Fibroblast of skin of abdomen (primary cell): ENCODE measurements around the gene WDR27.
"Not testable (repeated sequence)": the region's sequence is repeated elsewhere in the genome, so short reads cannot be mapped to it uniquely, and the experiment has no call there.

Experiments used
- DNase-seq: peaks from one replicate; pipeline ENCODE4 v3.0.0-alpha.2; 2013

Gene WDR27

DNA sequence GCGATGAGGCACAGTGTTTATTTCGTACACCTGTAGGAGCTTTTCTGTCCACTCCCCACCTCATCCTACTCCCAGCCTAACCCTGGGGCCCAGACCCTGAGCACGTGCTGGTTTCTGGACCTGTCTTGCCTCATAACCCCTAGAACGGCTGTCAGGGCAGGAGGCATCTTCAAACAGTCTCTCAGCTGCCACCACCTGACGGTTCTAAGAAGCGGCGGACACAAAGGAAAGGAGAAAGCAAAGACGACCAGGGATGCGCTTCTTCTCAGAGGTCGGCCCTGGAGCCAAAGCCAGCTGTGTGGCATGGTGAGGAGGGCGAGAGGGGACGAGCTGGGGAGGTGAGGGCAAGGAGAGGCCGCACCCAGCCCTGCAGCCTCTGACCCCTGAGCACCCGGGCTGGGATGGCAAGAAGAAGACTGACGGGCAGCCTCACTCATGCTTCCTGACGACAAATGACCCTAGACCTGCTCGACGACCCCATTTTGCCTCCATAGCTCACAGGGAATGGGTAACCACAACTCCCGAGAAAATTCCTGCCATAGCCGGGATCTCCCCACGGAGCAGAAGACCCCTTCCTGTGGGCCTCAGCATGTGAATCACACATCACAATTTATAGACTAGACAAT, 62.1 kb downstream of the WDR27 start:
- peak; percentile 41 for DNase-seq

DNA sequence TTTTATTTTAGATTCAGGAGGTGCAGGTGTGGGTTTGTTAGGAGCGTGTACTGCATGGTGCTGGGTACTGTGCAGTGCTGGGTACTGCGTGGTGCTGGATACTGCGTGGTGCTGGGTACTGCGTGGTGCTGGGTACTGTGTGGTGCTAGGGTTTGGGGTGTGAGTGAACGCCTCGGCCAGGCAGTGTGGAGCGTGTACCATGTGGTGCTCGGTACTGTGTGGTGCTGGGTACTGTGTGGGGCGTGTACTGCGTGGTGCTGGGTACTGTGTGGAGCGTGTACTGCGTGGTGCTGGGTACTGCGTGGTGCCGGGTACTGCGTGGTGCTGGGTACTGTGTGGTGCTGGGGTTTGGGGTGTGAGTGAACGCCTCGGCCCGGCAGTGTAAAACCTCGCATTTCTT, 62.9 kb downstream of the WDR27 start:
- DNase-seq: no peak

DNA sequence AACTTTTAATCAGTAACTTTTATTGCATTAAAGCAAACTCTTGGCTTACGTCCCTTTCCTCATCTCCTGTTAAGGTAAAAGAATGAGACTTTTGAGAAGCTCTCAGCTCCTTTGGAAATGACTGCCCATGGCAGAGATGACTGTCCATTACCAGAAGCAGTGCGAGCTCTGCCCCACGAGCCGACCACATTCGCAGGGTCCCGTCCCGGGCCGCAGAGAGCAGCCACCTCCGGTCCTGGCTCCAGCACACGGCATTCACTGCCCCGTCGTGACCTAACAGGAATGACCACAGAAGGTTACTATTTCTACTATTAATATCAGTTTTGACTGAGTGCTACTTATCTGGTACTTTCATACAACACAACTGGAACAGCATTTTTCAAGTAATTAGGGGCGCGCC, 63.4 kb downstream of the WDR27 start:
- no peak for DNase-seq

DNA sequence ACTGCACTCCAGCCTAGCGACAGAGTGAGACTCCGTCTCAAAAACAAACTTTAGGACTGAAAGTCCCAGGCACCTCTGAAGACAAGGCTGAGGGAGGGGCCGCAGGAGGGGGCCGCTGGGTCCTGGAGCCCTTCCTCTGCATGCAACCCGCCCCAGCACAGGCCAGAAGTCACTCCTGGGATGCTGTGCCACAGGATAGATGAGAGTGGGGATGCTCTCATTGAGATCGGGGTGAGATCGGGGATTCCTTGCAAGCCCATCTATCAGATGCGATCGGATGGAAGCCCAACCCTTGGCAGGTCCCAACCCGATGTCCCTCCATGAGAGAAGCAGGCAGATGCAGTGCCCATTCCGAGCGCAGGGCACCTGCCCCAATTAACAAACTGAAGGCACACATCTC, 66.5 kb downstream of the WDR27 start:
- DNase-seq: no peak

GRCh38 chr6:169632841-169633240, 69.0 kb downstream of the WDR27 start:
- no peak for DNase-seq

DNA sequence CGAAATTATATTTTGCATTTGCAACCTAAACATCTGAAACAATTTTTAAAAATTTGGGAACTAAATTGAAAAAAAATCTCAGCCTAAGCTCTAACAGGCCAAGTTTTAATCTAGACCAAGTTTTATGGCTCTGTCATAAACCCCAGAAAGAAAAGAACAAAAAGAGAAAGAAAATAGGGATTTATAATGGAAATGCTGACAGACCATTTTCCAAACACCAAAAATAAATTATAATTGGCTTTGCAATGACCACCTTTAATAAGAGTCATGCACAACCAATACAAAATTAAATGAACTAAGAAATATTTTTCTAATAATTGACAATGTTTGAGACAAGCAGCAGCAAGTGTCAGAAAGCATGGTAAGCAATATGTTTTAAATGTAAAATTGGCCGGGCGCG, 72.6 kb downstream of the WDR27 start:
- DNase-seq: no peak

GRCh38 chr6:169627736-169628607, 73.9 kb downstream of the WDR27 start:
- DNase-seq: no peak

DNA sequence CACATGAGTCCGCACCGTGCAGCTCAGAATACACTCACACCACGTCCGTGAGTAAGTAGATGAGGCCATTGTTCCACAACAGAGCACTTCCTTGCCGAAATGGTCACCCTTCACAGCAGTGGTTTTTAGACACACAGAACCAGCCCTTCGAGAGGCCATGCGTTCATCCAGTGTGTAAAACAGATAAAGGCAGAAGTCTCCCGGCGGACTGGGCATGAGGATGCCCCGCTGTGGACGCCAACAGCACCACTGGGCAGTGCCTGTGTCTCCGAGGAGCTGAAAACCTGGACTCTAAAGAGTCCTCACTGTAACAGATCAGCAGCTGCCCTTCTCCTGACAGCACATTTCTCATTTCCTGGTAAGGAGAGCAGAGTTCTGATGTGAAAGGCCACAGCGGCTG, 75.2 kb downstream of the WDR27 start:
- no peak for DNase-seq

DNA sequence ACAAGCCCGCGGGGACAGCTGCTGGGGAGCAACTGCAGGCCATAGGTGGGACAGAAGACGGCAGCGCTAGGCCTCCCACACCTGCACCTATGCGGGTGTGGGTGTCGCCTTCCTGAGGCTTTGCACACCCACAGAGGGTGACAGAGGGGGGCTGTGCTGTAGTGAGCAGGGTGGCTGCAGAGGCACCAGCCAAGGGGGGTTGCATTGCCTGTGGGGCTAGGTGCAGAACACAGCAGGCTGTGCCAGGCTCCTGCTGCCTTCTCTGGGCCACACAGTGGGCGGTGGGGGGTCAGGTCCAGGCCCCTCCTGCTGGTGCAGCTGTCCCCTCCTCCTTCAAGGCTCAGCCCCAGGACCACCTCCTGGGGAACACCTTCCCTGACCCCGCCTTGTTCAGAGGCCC, 75.7 kb downstream of the WDR27 start:
- no peak for DNase-seq

- DNase-seq: no peak
Measured at GRCh38 chr6:169625376-169625775, 76.5 kb downstream of the WDR27 start.

DNA sequence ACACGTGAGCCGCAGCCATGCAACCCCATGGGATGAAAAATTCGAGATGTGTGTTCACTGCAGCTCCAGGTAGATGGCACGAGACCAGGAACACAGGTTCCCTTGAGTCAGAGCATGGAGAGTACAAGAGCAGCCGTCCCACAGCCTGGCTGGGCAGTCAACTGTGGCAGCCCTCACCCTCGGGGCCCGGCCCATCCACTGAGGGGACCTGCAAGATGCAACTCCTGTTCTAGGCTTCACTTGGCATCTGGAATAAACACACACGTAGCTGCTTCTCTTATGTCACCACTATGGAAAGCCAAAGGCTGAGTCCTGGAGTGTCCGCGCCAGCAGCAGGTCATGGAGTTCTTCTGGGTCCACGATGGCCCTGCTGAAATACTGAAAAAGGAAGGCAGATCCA, 77.0 kb downstream of the WDR27 start:
- DNase-seq: no peak

DNA sequence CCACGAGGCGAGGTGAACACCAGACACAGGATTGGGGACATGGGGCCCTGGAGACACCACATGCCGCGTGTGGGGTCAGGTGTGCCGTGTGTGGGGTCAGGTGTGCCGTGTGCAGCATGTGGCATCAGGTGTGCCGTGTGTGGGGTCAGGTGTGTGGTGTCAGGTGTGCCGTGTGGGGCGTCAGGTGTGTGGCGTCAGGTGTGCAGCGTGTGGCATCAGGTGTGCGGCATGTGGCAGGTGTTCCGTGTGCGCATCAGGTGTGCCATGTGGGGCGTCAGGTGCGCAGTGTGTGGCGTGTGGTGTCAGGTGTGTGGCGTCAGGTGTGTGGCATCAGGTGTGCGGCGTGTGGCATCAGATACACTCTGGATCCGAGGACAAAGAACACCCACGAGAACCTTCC, 77.9 kb downstream of the WDR27 start:
- DNase-seq: no peak

GRCh38 chr6:169623343-169623742, 78.5 kb downstream of the WDR27 start:
- DNase-seq: no peak

DNA sequence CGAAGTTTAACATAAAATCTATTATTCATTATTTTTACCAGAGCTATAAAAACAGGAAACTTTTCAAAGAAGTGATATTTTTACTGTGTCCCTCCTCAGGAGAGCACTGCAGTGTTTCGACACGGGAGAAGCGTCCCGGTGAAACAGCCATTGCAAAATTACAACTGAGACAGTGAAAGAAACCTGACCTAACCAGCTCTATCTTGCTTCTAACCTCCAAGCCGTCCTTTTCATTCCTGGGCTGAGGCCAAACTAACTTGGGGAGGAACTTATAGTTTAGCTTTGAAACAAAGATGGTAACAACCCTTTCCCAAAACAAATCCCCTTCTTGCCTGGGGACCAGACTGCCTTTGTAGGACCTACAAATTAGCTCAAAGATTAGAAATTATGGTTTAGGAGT, 79.2 kb downstream of the WDR27 start:
- DNase-seq: no peak

- no peak for DNase-seq
Measured at GRCh38 chr6:169621311-169621710, 80.5 kb downstream of the WDR27 start.

DNA sequence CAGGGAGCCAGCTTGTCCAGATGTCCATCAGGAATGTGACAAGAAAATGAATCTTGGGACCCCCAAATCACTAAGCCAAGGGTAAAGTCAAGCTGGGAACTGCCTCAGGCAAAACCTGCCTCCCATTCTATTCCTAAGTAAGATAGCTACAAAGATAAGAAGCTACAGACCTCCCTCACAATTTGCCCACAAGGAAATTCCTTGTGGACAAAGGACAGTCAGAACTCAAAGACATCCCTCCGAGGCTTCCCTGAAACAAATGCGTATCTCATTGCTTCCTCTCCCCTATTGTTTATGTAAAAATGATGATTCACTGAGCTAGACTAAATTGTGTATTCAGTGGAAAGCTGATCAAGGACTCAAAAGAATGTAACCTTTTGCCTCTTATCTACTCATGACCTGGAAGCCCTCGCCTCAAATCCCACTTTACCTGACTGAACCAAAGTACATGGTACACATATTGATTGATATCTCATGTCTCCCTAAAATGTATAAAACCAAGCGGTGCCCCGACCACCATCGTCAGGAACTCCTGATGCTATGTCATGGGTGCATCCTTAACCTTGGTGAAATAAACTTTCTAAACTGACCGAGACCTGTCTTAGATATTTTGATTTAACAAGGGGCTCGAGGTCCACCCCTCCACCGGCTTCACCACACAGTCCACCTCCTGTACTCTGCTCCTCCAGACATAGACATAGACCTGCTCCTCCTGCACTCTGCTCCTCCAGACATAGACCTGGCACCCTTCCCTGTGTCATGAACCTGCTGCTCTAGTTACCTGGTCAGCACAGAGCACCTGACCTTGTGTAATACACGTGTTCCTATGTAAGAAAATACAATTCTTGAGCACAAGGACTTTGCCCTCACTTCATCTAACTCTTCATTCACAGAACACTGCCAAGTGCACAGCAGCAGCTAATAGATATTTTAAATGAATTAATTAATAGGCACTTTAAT, 81.4 kb downstream of the WDR27 start:
- DNase-seq: peak; percentile 64

DNA sequence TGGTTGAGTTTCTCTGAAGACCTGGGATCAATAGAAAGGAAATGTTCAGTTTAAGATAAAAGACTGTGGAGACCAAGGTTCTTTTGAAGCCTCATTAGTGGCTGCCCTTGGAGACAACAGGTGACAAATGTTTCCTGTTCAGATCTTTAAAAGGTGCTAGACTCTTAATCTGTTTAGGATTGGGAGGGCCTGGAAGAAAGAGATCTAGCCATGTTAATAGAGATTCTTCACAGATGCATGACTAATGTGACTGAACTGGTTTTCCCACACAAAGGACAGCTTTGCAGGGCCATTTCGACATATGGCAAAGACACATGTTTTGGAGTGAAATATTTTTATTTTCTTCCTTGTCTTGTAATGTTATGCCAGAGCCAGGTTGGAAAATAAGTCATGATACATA, 82.2 kb downstream of the WDR27 start:
- peak; percentile 55 for DNase-seq

- peak; percentile 99 for DNase-seq
Measured at GRCh38 chr6:169618526-169619490, 83.0 kb downstream of the WDR27 start.

- DNase-seq: no peak
Measured at GRCh38 chr6:169617562-169617961, 84.3 kb downstream of the WDR27 start.

DNA sequence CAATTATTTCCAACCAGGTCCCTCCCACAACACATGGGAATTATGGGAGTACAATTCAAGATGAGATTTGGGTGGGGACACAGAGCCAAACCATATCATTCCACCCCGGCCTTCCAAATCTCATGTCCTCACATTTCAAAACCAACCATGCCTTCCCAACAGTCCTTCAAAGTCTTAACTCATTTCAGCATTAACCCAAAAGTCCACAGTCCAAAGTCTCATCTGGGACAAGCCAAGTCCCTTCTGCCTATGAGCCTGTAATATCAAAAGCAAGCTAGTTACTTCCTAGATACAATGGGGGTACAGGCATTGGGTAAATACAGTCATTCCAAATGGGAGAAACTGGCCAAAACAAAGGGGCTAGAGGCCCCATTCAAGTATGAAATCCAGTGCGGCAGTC, 93.2 kb downstream of the WDR27 start:
- DNase-seq: not testable (repeated sequence)

GRCh38 chr6:169604076-169604475, 97.8 kb downstream of the WDR27 start:
- no peak for DNase-seq

GRCh38 chr6:169601129-169601528, 100.7 kb downstream of the WDR27 start:
- DNase-seq: not testable (repeated sequence)
